Calu3 (cell line): ENCODE results near the gene C5orf63. TPM values are rescaled to one million over a fixed set of nuclear protein-coding genes. Genes with fewer than 3 reads are reported as not detected.

ENCODE experiments used
- BruUV-seq: library from RNA; stranded (reverse); fragments of 400-500 nt; replicated peaks from 2 replicates; lab custom pipeline; 2021; lab: Mats Ljungman, UMichigan
- CTCF ChIA-PET: fragments of 300-600 bp; sonication (Branson Sonifier 250); formaldehyde crosslinking; loops from one replicate; lab custom pipeline; 2022; ENCODE audit warnings: antibody characterized with exemption; lab: Charles Lee
- DNase-seq: peaks from one replicate; pipeline ENCODE4 v3.0.0; 2022
- H3K27ac Mint-ChIP-seq: one replicate; pipeline ENCODE4 v1.8.0; 2022; ENCODE audit warnings: mixed read lengths; ENCODE audit not compliant: unreplicated experiment
- H3K27me3 Mint-ChIP-seq: one replicate; pipeline ENCODE4 v1.8.0; 2022; ENCODE audit warnings: mixed read lengths; ENCODE audit not compliant: unreplicated experiment
- H3K36me3 Mint-ChIP-seq: one replicate; pipeline ENCODE4 v1.8.0; 2022; ENCODE audit warnings: mild to moderate bottlenecking, moderate library complexity, mixed read lengths; ENCODE audit not compliant: insufficient read depth, unreplicated experiment
- H3K4me1 Mint-ChIP-seq: one replicate; pipeline ENCODE4 v1.8.0; 2022; ENCODE audit warnings: mild to moderate bottlenecking, low read depth, mixed read lengths; ENCODE audit not compliant: unreplicated experiment
- H3K4me3 Mint-ChIP-seq: one replicate; pipeline ENCODE4 v1.8.0; 2022; ENCODE audit warnings: mild to moderate bottlenecking, low read depth, moderate library complexity, mixed read lengths; ENCODE audit not compliant: unreplicated experiment
- H3K9me3 Mint-ChIP-seq: one replicate; pipeline ENCODE4 v1.8.0; 2022; ENCODE audit warnings: low read depth, mixed read lengths; ENCODE audit not compliant: unreplicated experiment
- intact Hi-C: fragments of 100-400 bp; cut with micrococcal nuclease; formaldehyde crosslinking; loops from one replicate; pipeline ENCODE4 v1.10.0; 2022; ENCODE audit not compliant: unreplicated experiment
- total RNA-seq: library from RNA; stranded (reverse); gene quantifications from 2 replicates; pipeline ENCODE4 v1.2.3, GENCODE V29; 2022
- TF ChIP-seq, protein P1 (sequence below): fragments of 200-600 bp; IDR thresholded peaks from one replicate; pipeline ENCODE4 v1.8.0; 2022; ENCODE audit warnings: antibody characterized with exemption; ENCODE audit not compliant: unreplicated experiment

C5orf63 gene
- total RNA-seq, 1 experiment from 2014 or later: 13.2 TPM

DNA sequence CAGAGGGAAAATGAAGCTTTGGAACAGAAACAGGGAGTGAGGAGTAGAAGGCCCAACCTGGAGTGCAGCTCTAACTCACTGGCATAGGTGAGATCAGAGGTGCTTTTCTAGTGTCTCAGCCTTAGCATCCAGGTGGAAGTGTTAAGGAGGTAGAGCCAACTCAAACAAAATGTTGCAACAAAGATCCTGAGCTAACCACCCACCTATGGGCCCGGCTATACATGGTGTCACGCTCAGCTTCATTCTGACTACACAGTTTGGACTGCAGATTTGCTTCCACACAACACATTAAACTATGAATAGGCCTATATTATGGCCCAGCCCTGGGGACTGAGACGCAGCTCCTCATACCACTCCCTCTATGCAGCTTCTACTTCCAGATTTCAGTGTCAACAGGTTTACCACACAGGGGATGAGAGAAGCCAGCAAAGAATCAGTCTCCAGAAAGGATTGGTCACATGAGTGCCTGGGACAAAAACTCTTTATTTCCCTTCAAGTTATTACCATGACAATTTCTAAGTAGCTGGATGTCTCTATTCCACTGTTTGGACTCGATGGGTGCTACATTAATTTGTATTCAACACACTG, 9.0 kb downstream of the C5orf63 start:
- TF ChIP-seq, protein P1, sequence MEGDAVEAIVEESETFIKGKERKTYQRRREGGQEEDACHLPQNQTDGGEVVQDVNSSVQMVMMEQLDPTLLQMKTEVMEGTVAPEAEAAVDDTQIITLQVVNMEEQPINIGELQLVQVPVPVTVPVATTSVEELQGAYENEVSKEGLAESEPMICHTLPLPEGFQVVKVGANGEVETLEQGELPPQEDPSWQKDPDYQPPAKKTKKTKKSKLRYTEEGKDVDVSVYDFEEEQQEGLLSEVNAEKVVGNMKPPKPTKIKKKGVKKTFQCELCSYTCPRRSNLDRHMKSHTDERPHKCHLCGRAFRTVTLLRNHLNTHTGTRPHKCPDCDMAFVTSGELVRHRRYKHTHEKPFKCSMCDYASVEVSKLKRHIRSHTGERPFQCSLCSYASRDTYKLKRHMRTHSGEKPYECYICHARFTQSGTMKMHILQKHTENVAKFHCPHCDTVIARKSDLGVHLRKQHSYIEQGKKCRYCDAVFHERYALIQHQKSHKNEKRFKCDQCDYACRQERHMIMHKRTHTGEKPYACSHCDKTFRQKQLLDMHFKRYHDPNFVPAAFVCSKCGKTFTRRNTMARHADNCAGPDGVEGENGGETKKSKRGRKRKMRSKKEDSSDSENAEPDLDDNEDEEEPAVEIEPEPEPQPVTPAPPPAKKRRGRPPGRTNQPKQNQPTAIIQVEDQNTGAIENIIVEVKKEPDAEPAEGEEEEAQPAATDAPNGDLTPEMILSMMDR: no peak
- Mint-ChIP-seq H3K27me3 (no peaks in the 10 kb centered on the region), H3K27ac (no peak overlapping the region), H3K4me1 (no peaks in the 10 kb centered on the region), H3K36me3 (no peaks in the 10 kb centered on the region), H3K9me3 (no peaks in the 10 kb centered on the region), H3K4me3 (no peak overlapping the region)
- intact Hi-C loops: no loop called here
- CTCF ChIA-PET: no interaction called here
- BruUV-seq: no TSS peak
- no peak for DNase-seq

GRCh38 chr5:127063257-127063913, 9.9 kb downstream of the C5orf63 start:
- H3K4me1 Mint-ChIP-seq: no peaks in the 10 kb centered on the region
- no peak overlapping the region for H3K4me3 Mint-ChIP-seq
- no peaks in the 10 kb centered on the region for H3K27me3 Mint-ChIP-seq
- H3K9me3 Mint-ChIP-seq: no peaks in the 10 kb centered on the region
- no peak overlapping the region for H3K27ac Mint-ChIP-seq
- TF ChIP-seq, protein P1: no peak
- BruUV-seq: no TSS peak
- intact Hi-C loops: no loop called here
- CTCF ChIA-PET: interaction anchor here (0.7 kb wide), 1 partner anchor 769 kb away, joined by 4 read pairs; no protein-coding TSS in a partner anchor
- no peak for DNase-seq
- H3K36me3 Mint-ChIP-seq: no peaks in the 10 kb centered on the region

- CTCF ChIA-PET: interaction anchor here (0.6 kb wide), 1 partner anchor 48 kb away, joined by 3 read pairs; no protein-coding TSS in a partner anchor
- no TSS peak for BruUV-seq
- TF ChIP-seq, protein P1: no peak
- H3K9me3 Mint-ChIP-seq: no peaks in the 10 kb centered on the region
- H3K4me1 Mint-ChIP-seq: no peaks in the 10 kb centered on the region
- intact Hi-C loops: no loop called here
- no peak overlapping the region for H3K4me3 Mint-ChIP-seq
- H3K27ac Mint-ChIP-seq: no peak overlapping the region
- H3K27me3 Mint-ChIP-seq: no peaks in the 10 kb centered on the region
- no peaks in the 10 kb centered on the region for H3K36me3 Mint-ChIP-seq
- DNase-seq: no peak
These were observed 11.3 kb downstream of the C5orf63 start for GRCh38 chr5:127061956-127062355.

- CTCF ChIA-PET: interaction anchor here (0.6 kb wide), 1 partner anchor 48 kb away, joined by 3 read pairs; no protein-coding TSS in a partner anchor
- no TSS peak for BruUV-seq
- no peaks in the 10 kb centered on the region for H3K27me3 Mint-ChIP-seq
These were observed 11.8 kb downstream of the C5orf63 start for GRCh38 chr5:127061537-127061936.

More at GRCh38 chr5:127061537-127061936, 11.8 kb downstream of the C5orf63 start:
- DNase-seq: no peak
- Mint-ChIP-seq H3K27ac (no peak overlapping the region), H3K9me3 (no peaks in the 10 kb centered on the region), H3K4me3 (no peak overlapping the region), H3K4me1 (no peaks in the 10 kb centered on the region), H3K36me3 (no peaks in the 10 kb centered on the region)
- TF ChIP-seq, protein P1: no peak
- intact Hi-C loops: no loop called here
